Kidney (tissue), 14 donors: ENCODE data around the gene ME2. TPM values are rescaled to one million over a fixed set of nuclear protein-coding genes. Genes with fewer than 3 reads are reported as not detected.

Source experiments
- DNase-seq, 5 donors: peaks; one replicate each; pipeline ENCODE4 v3.0.0-alpha.2; 2013 to 2020
- FAIRE-seq: peaks from 2 replicates; lab custom pipeline; 2012; peaks lifted over from hg19 to GRCh38; lab: Jason Lieb, UNC
- H3K27ac ChIP-seq, 2 donors: one replicate each; pipeline ENCODE4 v1.7.0; 2013; ENCODE audit warnings: low read depth in 2 of 2, low read length in 2 of 2, inconsistent platforms in 1 of 2
- H3K27me3 ChIP-seq: one replicate; pipeline ENCODE4 v1.7.1; 2013; ENCODE audit warnings: low read length, inconsistent platforms; ENCODE audit not compliant: control insufficient read depth, insufficient read depth
- H3K36me3 ChIP-seq, 3 donors: one replicate each; pipeline versions ENCODE4 v1.7.0 to v1.7.1; 2013; ENCODE audit warnings: low read length in 3 of 3, control low read depth in 1 of 3, inconsistent platforms in 1 of 3; ENCODE audit not compliant: insufficient read depth in 3 of 3, control insufficient read depth in 2 of 3
- H3K4me1 ChIP-seq, 3 donors: one replicate each; pipeline versions ENCODE4 v1.7.0 to v1.7.1; 2013; ENCODE audit warnings: low read length in 3 of 3, inconsistent platforms in 1 of 3, low read depth in 1 of 3; ENCODE audit not compliant: control insufficient read depth in 2 of 3, insufficient read depth in 2 of 3
- H3K4me3 ChIP-seq, 3 donors: one replicate each; pipeline versions ENCODE4 v1.7.0 to v1.8.1; 2013; ENCODE audit warnings: low read length in 3 of 3, control low read depth in 1 of 3, inconsistent platforms in 1 of 3
- H3K9ac ChIP-seq, 3 donors: one replicate each; pipeline versions ENCODE4 v1.7.0 to v1.7.1; 2013; ENCODE audit warnings: low read length in 3 of 3, control low read depth in 1 of 3, inconsistent platforms in 1 of 3
- H3K9me3 ChIP-seq, 3 donors: one replicate each; pipeline versions ENCODE4 v1.7.0 to v1.7.1; 2013; ENCODE audit warnings: low read length in 3 of 3, control low read depth in 1 of 3, inconsistent platforms in 1 of 3; ENCODE audit not compliant: control insufficient read depth in 2 of 3, insufficient read depth in 1 of 3
- CTCF ChIP-seq: IDR thresholded peaks from 3 replicates; pipeline ENCODE4 v1.5.1; 2012; ENCODE audit warnings: mild to moderate bottlenecking, moderate library complexity, borderline replicate concordance; ENCODE audit not compliant: insufficient read depth; ENCODE audit errors: extremely low read depth
- intact Hi-C: fragments of 100-400 bp; cut with DNase I; formaldehyde crosslinking; loops from one replicate; pipeline ENCODE4 v1.11.1; 2022
- polyA plus RNA-seq: library from polyadenylated mRNA; stranded (reverse); fragments of 350-450 nt; fragmentation: Illumina TruSeq; extraction: RNeasy Lipid Tissue Mini Kit (QIAGEN cat#74804); gene quantifications from one replicate; pipeline ENCODE4 v1.2.3, GENCODE V29; 2014; ENCODE audit warnings: low read depth, low replicate concordance; ENCODE audit not compliant: insufficient read depth
- total RNA-seq: library from RNA; stranded (reverse); fragmentation: NEBNext Ultra II Directional; extraction: Animal tissue kit (Norgen Biotek cat#: 25700); gene quantifications from one replicate; pipeline ENCODE4 v1.2.1, GENCODE V29; 2021
- donor health status: control.
- donor health status: control.
- donor health status: control.
- donor health status: control.
- donor health status: control.
- donor health status: DM: yes; HTN: yes; CAD: no.
- donor health status: Normal renal cell carcinoma (clear cell type).

The ME2 gene
- total and polyA plus RNA-seq, 2 donors from 2014 or later: 20.5 to 32.8 TPM

DNA sequence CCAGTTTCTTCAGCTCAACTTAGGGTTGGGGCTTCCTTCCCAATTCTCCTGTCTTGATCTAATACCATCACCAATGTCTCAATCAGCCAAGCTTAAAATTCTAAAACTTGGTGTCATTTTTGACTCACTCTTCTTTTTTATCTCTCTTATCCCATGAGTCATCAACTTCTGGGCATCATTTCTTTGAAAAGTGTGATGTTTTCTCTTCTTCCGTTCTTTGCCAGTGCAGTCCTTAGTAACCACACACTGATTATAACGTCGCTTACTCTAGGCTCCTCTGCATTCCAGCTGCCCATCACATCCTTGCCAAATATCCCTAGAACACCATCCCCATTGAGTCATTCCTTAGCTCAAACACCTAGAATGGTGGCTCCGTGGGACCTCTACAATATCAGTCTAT is 31.7 kb upstream of the ME2 start:
- Histone ChIP-seq H3K4me1 (peaks cover 0 to 7% (median 0%) of the 10 kb centered on the region in 3 donors), H3K9me3 (no peaks in the 10 kb centered on the region), H3K9ac (no peak overlapping the region), H3K4me3 (no peak overlapping the region), H3K27ac (no peak overlapping the region), H3K36me3 (no peaks in the 10 kb centered on the region), H3K27me3 (no peaks in the 10 kb centered on the region)
- no peak for DNase-seq
- intact Hi-C loops: no loop called here
- TF ChIP-seq CTCF: no peak
- no peak for FAIRE-seq

DNA sequence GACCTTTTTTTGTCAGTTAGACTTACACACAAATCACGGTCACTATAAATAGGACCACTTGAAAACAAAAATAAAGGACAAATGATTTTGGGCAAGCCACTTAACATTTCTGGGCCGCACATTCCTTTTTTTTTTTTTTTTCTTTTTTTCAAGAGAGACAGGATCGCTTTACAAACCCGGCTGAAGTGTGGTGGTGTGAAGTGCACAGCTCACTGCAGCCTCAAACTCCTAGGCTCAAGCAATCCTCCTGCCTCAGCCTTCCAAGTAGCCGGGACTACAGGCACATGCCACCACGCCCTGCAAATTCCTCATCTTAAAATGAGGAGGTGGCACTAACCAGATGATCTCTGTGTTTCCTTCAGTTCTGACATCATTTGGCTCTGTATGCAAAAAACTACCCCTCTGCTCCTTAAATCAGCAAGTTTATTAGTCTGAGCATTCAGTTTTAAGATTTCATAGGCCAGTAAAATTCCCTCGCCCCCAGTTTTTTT is 30.8 kb upstream of the ME2 start:
- intact Hi-C loops: no loop called here
- peaks cover 0 to 7% (median 0%) of the 10 kb centered on the region in 3 donors for H3K4me1 ChIP-seq
- no peak overlapping the region for H3K27ac ChIP-seq
- H3K9me3 ChIP-seq: no peaks in the 10 kb centered on the region
- no peaks in the 10 kb centered on the region for H3K36me3 ChIP-seq
- no peak for TF ChIP-seq CTCF
- no peaks in the 10 kb centered on the region for H3K27me3 ChIP-seq
- no peak overlapping the region for H3K9ac ChIP-seq
- DNase-seq (no peak), FAIRE-seq (no peak)
- no peak overlapping the region for H3K4me3 ChIP-seq

GRCh38 chr18:50848991-50849390 is 29.9 kb upstream of the ME2 start:
- no peak for DNase-seq
- Histone ChIP-seq H3K4me3 (no peak overlapping the region), H3K4me1 (peaks cover 0 to 7% (median 0%) of the 10 kb centered on the region in 3 donors), H3K9ac (no peak overlapping the region), H3K27ac (no peak overlapping the region), H3K36me3 (no peaks in the 10 kb centered on the region), H3K9me3 (no peaks in the 10 kb centered on the region), H3K27me3 (no peaks in the 10 kb centered on the region)
- intact Hi-C loops: no loop called here
- FAIRE-seq: no peak
- TF ChIP-seq CTCF: no peak

GRCh38 chr18:50849419-50849821 is 29.5 kb upstream of the ME2 start:
- H3K9me3 ChIP-seq: no peaks in the 10 kb centered on the region
- no peaks in the 10 kb centered on the region for H3K36me3 ChIP-seq
- intact Hi-C loops: no loop called here
- H3K9ac ChIP-seq: no peak overlapping the region
- peaks cover 0 to 8% (median 3%) of the 10 kb centered on the region in 3 donors for H3K4me1 ChIP-seq
- FAIRE-seq (no peak), DNase-seq (no peak)
- H3K27ac ChIP-seq: no peak overlapping the region
- H3K27me3 ChIP-seq: no peaks in the 10 kb centered on the region
- H3K4me3 ChIP-seq: no peak overlapping the region
- TF ChIP-seq CTCF: no peak
